Activated T-cell treated with anti-CD3 and anti-CD28 coated beads, Interleukin-2, amount 50 U/mL, for 24 hours (primary cell): ENCODE measurements around the gene AJAP1.

Source experiments
- DNase-seq: peaks from one replicate; pipeline ENCODE4 v3.0.0-alpha.2; 2020
- H3K27ac Mint-ChIP-seq: 2 replicates; pipeline ENCODE4 v1.8.0; 2020; ENCODE audit warnings: mild to moderate bottlenecking, mixed read lengths
- H3K27me3 Mint-ChIP-seq: 2 replicates; pipeline ENCODE4 v1.8.0; 2020; ENCODE audit warnings: mixed read lengths
- H3K36me3 Mint-ChIP-seq: 2 replicates; pipeline ENCODE4 v1.8.0; 2020; ENCODE audit warnings: low read depth, mixed read lengths
- H3K4me1 Mint-ChIP-seq: 2 replicates; pipeline ENCODE4 v1.8.0; 2020; ENCODE audit warnings: low read depth, mixed read lengths
- H3K4me3 Mint-ChIP-seq: 2 replicates; pipeline ENCODE4 v1.8.0; 2020; ENCODE audit warnings: mild to moderate bottlenecking, moderate library complexity, mixed read lengths
- H3K9me3 Mint-ChIP-seq: 2 replicates; pipeline ENCODE4 v1.8.0; 2020; ENCODE audit warnings: mixed read lengths

The AJAP1 gene

DNA sequence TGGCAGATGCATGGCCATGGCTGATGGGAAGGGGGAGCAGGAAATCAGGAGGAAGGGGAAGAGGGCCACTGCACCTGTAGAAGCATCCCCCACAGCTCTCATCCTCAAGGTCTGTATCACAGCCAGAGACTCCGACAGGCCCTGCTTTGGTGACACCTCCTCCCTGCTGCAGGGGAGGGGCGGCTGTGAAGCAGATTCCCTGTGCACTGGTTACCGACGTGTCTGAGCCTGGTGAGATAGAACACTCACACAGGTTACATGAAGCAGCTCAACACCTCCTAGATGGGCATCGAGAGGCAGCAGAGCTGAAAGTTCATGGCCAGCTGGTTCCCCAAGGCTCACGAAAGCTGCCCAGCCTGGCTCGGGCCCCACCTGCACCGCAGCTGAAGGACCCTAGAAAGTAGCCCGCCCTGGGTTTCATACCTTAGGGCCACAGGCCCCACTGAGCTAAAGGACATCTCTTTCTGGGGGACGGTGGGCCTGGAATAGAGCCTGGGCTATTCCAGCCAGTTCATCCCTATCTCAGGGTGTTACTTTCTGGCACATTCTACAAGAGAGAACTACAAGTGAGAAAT is 30.2 kb upstream of the AJAP1 start:
- Mint-ChIP-seq H3K4me1 (no peaks in the 10 kb centered on the region), H3K9me3 (no peaks in the 10 kb centered on the region), H3K36me3 (no peaks in the 10 kb centered on the region), H3K4me3 (no peak overlapping the region), H3K27me3 (peaks cover 15% of the 10 kb centered on the region), H3K27ac (no peak overlapping the region)
- no peak for DNase-seq

GRCh38 chr1:4624801-4625200 is 29.6 kb upstream of the AJAP1 start:
- H3K4me3 Mint-ChIP-seq, result no peak overlapping the region
- DNase-seq, result no peak
- peaks cover 15% of the 10 kb centered on the region for H3K27me3 Mint-ChIP-seq
- no peak overlapping the region for H3K27ac Mint-ChIP-seq
- no peaks in the 10 kb centered on the region for H3K36me3 Mint-ChIP-seq
- no peaks in the 10 kb centered on the region for H3K9me3 Mint-ChIP-seq
- H3K4me1 Mint-ChIP-seq, result no peaks in the 10 kb centered on the region

DNA sequence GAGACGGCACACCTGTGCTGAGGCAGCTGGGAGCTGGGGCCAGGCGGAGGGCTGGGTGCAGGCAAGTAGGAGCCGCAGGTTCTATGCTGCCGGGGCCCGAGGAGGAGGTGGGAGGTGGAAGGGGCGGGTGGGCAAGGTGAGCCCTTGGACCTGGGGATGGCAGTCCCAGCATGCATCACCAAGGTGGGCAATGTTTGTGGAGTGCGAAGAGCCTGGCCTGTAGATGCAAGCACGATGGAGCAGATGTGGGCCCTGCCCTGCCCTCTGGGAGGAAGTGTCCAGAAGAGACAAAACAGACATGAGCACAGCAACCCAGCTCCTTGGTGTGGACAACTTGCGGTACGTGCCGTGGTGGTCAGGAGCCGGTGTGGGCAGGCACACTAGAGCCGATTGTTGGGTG is 28.3 kb upstream of the AJAP1 start:
- no peak overlapping the region for H3K27ac Mint-ChIP-seq

DNA sequence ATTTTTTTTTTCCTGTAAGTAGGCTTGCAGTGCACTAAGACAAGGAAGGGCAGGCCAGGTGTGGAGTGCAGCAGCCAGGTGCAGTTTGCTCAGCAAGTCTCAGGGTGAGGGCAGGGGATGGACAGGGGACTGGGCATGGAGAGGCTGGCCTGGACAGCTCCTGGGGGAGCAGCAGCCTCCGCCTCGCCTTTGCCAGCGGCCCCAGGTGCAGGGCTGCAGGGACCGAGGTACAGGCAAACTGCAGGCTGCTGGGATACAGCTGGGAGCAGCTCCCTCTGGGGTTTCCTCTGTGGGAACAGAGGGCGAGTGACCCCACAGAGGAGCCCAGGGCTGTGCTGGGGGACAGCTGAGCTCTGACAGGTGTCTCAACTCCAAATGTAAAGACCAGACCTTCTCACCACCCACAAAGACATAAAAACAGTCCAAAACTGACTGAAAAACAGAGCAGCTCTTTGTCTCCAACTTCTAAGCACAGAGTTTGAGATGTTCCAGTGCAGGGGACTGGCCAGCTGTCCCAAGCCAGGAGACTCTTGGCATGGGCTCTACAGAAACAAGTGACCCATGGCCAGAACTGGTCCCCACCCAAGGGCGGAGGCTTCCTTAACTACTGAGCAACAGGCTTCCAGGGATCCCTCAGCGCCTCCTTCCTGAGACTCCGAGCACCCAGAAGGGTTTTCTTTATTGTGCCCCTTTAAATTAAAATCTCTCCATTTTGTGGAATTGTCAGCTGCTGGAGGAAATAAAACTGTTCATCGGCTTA is 27.7 kb upstream of the AJAP1 start:
- H3K27ac Mint-ChIP-seq, result no peak overlapping the region

More for the DNA sequence above, 28.3 kb upstream of the AJAP1 start:
- no peaks in the 10 kb centered on the region for H3K4me1 Mint-ChIP-seq
- no peak overlapping the region for H3K4me3 Mint-ChIP-seq
- no peak for DNase-seq
- H3K36me3 Mint-ChIP-seq, result no peaks in the 10 kb centered on the region
- H3K27me3 Mint-ChIP-seq, result peaks cover 15% of the 10 kb centered on the region
- H3K9me3 Mint-ChIP-seq, result no peaks in the 10 kb centered on the region

GRCh38 chr1:4627353-4627752 is 27.1 kb upstream of the AJAP1 start:
- no peak overlapping the region for H3K27ac Mint-ChIP-seq
- no peaks in the 10 kb centered on the region for H3K36me3 Mint-ChIP-seq
- H3K27me3 Mint-ChIP-seq, result peaks cover 18% of the 10 kb centered on the region
- no peaks in the 10 kb centered on the region for H3K9me3 Mint-ChIP-seq
- H3K4me3 Mint-ChIP-seq, result no peak overlapping the region
- no peak for DNase-seq
- H3K4me1 Mint-ChIP-seq, result no peaks in the 10 kb centered on the region

More for the DNA sequence above, 27.7 kb upstream of the AJAP1 start:
- no peak for DNase-seq
- Mint-ChIP-seq H3K36me3 (no peaks in the 10 kb centered on the region), H3K9me3 (no peaks in the 10 kb centered on the region), H3K4me3 (no peak overlapping the region), H3K27me3 (peaks cover 19% of the 10 kb centered on the region), H3K4me1 (no peaks in the 10 kb centered on the region)

DNA sequence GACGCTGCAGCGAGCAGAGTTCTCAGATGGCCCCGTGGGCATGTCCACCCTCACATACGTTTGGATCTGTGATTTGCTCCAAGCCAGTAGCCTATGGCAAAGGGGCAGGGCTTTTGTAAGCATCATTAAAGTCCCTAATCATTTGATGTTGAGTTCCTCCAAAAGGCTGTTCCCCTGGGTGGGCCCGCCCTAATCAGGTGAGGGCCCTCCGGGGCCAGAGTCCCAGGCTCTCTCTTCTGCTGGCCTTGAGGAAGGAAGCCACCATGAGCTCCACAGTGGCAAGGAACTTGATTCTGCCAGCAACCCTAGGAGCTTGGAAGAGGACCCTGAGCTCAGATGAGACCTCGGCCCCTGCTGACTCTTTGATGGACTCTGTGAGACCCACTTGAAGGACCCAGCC is 25.4 kb upstream of the AJAP1 start:
- Mint-ChIP-seq H3K4me3 (no peak overlapping the region), H3K27ac (no peak overlapping the region), H3K4me1 (no peaks in the 10 kb centered on the region), H3K9me3 (no peaks in the 10 kb centered on the region), H3K36me3 (no peaks in the 10 kb centered on the region), H3K27me3 (peaks cover 7% of the 10 kb centered on the region)
- DNase-seq, result no peak

GRCh38 chr1:4630561-4630960 is 23.8 kb upstream of the AJAP1 start:
- DNase-seq, result no peak
- H3K9me3 Mint-ChIP-seq, result no peaks in the 10 kb centered on the region
- no peaks in the 10 kb centered on the region for H3K36me3 Mint-ChIP-seq
- H3K27ac Mint-ChIP-seq, result no peak overlapping the region
- peaks cover 7% of the 10 kb centered on the region for H3K27me3 Mint-ChIP-seq
- H3K4me3 Mint-ChIP-seq, result no peak overlapping the region
- H3K4me1 Mint-ChIP-seq, result no peaks in the 10 kb centered on the region

- Mint-ChIP-seq H3K9me3 (no peaks in the 10 kb centered on the region), H3K27ac (no peak overlapping the region), H3K4me1 (no peaks in the 10 kb centered on the region), H3K36me3 (no peaks in the 10 kb centered on the region), H3K4me3 (no peak overlapping the region), H3K27me3 (peaks cover 7% of the 10 kb centered on the region)
- DNase-seq, result no peak
These were observed 23.1 kb upstream of the AJAP1 start for GRCh38 chr1:4631321-4631720.

DNA sequence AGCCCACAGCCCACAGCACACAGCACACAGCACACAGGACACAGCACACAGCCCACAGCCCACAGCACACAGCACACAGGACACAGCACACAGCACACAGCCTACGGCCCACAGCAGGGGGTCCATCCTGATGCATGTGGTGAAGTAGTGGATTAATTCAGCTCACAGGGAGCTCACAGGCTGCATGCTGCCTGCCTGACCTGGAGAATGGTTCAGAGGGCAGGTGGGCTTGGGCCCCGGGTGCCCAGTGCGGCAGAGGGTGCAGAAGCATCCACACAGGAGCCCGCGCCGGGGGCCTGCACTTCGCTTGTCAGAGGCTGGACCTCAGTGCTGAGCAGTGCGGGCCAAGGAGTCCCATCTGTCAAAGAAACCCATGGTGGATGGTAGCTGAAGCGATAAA is 21.1 kb upstream of the AJAP1 start:
- H3K36me3 Mint-ChIP-seq, result no peaks in the 10 kb centered on the region
- H3K4me3 Mint-ChIP-seq, result no peak overlapping the region
- no peaks in the 10 kb centered on the region for H3K9me3 Mint-ChIP-seq
- DNase-seq, result no peak
- H3K27me3 Mint-ChIP-seq, result peaks cover 21% of the 10 kb centered on the region
- no peak overlapping the region for H3K27ac Mint-ChIP-seq
- no peaks in the 10 kb centered on the region for H3K4me1 Mint-ChIP-seq

DNA sequence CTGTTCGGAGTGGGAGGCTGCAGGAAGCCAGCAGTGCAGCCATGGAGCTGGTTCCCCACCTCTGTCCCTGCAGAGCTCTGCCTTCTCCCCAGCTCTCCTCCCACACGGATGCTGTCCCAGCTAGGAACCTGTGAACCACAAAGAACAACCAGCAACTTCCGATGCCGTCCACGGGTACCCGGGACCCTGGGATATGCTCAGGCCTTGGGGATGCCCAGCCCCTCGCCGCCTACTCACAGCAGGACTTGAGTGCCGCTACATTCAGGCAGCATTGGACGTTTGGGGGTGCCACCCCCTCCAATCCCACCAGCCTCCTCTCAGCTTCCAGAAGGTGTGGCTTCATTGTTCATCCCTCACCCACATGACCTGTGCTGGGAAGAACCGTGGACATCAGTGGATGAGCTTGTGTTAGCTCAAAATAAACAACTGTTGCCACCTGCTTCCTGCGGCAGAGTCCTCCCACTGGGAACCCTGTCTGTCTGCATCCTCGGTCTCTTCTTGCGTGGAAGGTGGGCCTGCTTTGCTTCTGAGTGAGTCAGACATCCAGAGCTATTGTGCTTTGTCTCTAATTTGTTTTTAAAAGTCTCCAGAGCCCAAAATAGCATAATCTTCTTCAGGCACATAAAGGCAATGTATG is 20.1 kb upstream of the AJAP1 start:
- Mint-ChIP-seq H3K36me3 (no peaks in the 10 kb centered on the region), H3K4me3 (no peak overlapping the region), H3K27me3 (peaks cover 24% of the 10 kb centered on the region), H3K4me1 (no peaks in the 10 kb centered on the region), H3K27ac (no peak overlapping the region), H3K9me3 (no peaks in the 10 kb centered on the region)
- no peak for DNase-seq

DNA sequence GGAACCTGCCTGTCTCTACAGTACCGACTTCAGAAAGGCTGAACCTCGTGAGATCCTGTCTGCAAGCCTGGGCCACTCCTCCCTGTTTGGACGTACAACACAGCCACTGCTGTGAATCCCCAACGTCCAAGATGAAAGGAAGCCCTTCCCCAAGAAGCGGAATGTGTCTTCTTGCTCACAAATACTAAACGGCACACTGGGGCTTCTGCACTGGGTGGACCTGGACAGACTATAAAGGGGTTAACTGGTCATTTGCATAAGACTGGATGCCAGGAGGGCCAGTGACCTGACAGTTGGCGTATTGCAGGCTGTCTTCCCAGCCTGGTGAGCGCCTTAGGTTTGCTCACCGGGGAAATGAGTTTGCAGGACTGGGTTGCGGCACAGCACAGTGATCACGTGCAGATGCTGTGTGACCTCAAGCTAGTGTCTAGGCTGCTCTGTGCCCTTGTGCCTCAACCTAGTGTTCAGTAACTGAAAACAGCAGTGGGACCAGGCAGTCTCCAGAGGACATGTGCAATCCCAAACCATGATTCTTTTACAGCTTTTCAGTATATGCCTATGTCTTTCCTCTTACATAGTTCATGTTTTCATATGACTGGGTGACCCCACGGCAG is 19.5 kb upstream of the AJAP1 start:
- Mint-ChIP-seq H3K4me1 (no peaks in the 10 kb centered on the region), H3K9me3 (no peaks in the 10 kb centered on the region), H3K4me3 (no peak overlapping the region), H3K27ac (no peak overlapping the region), H3K27me3 (peaks cover 26% of the 10 kb centered on the region), H3K36me3 (no peaks in the 10 kb centered on the region)
- no peak for DNase-seq

GRCh38 chr1:4636186-4636585 is 18.2 kb upstream of the AJAP1 start:
- DNase-seq, result no peak
- Mint-ChIP-seq H3K27me3 (peaks cover 26% of the 10 kb centered on the region), H3K27ac (no peak overlapping the region), H3K36me3 (no peaks in the 10 kb centered on the region), H3K4me3 (no peak overlapping the region), H3K9me3 (no peaks in the 10 kb centered on the region), H3K4me1 (no peaks in the 10 kb centered on the region)

- DNase-seq, result no peak
- Mint-ChIP-seq H3K9me3 (no peaks in the 10 kb centered on the region), H3K27me3 (peaks cover 23% of the 10 kb centered on the region), H3K4me3 (no peak overlapping the region), H3K4me1 (no peaks in the 10 kb centered on the region), H3K27ac (no peak overlapping the region), H3K36me3 (no peaks in the 10 kb centered on the region)
These were observed 17.6 kb upstream of the AJAP1 start for GRCh38 chr1:4636644-4637380.

- no peaks in the 10 kb centered on the region for H3K4me1 Mint-ChIP-seq
- H3K9me3 Mint-ChIP-seq, result no peaks in the 10 kb centered on the region
- no peak for DNase-seq
- no peak overlapping the region for H3K27ac Mint-ChIP-seq
- H3K27me3 Mint-ChIP-seq, result peaks cover 23% of the 10 kb centered on the region
- no peak overlapping the region for H3K4me3 Mint-ChIP-seq
- H3K36me3 Mint-ChIP-seq, result no peaks in the 10 kb centered on the region
These were observed 16.6 kb upstream of the AJAP1 start for GRCh38 chr1:4637616-4638344.
